Neural cell (in vitro differentiated cells): ENCODE data around the gene CAVIN1. TPM values are rescaled to one million over a fixed set of nuclear protein-coding genes. Genes with fewer than 3 reads are reported as not detected.
A peak's percentile ranks its signal among the peaks of the same experiment; 100 is the strongest.

Source experiments
- H2AFZ ChIP-seq: fragments of 200-600, 300-800 bp; sonication (generic), shearing (Covaris generic); 2 replicates; pipeline ENCODE4 v1.6.0; 2014; ENCODE audit warnings: low read depth, mild to moderate bottlenecking, antibody characterized with exemption, low read length, moderate library complexity
- H3F3A ChIP-seq: fragments of 200-600 bp; shearing (Covaris generic); 2 replicates; pipeline ENCODE4 v1.6.1; 2016; ENCODE audit warnings: mild to moderate bottlenecking, moderate library complexity, mixed read lengths, antibody characterized with exemption, low read length; ENCODE audit not compliant: insufficient read depth, poor library complexity, severe bottlenecking
- H3K27ac ChIP-seq: fragments of 200-600, 300-800 bp; sonication (generic), shearing (Covaris generic); 2 replicates; pipeline ENCODE4 v1.5.1; 2014; ENCODE audit warnings: mild to moderate bottlenecking, low read length, moderate library complexity
- H3K27me3 ChIP-seq: fragments of 300-800, 200-600 bp; sonication (generic), shearing (Covaris generic); 2 replicates; pipeline ENCODE4 v1.6.0; 2014; ENCODE audit warnings: mild to moderate bottlenecking, low read depth, low read length, moderate library complexity; ENCODE audit not compliant: insufficient read depth
- H3K36me3 ChIP-seq: fragments of 300-800, 200-600 bp; sonication (generic), shearing (Covaris generic); 2 replicates; pipeline ENCODE4 v1.5.1; 2014; ENCODE audit warnings: mild to moderate bottlenecking, antibody characterized with exemption, low read length, moderate library complexity; ENCODE audit not compliant: insufficient read depth
- H3K4me2 ChIP-seq: fragments of 300-800, 200-600 bp; sonication (generic), shearing (Covaris generic); 2 replicates; pipeline ENCODE4 v1.6.0; 2014; ENCODE audit warnings: mild to moderate bottlenecking, low read length
- H3K4me3 ChIP-seq: fragments of 300-800, 200-600 bp; sonication (generic), shearing (Covaris generic); 2 replicates; pipeline ENCODE4 v1.5.1; 2014; ENCODE audit warnings: mild to moderate bottlenecking, low read length, moderate library complexity
- H3K79me2 ChIP-seq: fragments of 200-600 bp; shearing (Covaris generic); replicated peaks from 2 replicates; pipeline ENCODE4 v1.6.0; 2014; ENCODE audit warnings: mild to moderate bottlenecking, low read length, moderate library complexity; ENCODE audit not compliant: insufficient read depth
- H3K9ac ChIP-seq: fragments of 300-800, 200-600 bp; sonication (generic), shearing (Covaris generic); 2 replicates; pipeline ENCODE4 v1.6.1; 2016; ENCODE audit warnings: mild to moderate bottlenecking, low read length, mixed read lengths
- H3K9me2 ChIP-seq: fragments of 200-600 bp; shearing (Covaris generic); 2 replicates; pipeline ENCODE4 v1.6.1; 2016; ENCODE audit warnings: mild to moderate bottlenecking, low read length, mixed read lengths; ENCODE audit not compliant: insufficient read depth
- H3K9me3 ChIP-seq: fragments of 200-600, 300-800 bp; sonication (generic), shearing (Covaris generic); 2 replicates; pipeline ENCODE4 v1.6.1; 2016; ENCODE audit warnings: mild to moderate bottlenecking, mixed run types, low read length, moderate library complexity, mixed read lengths
- H4K20me1 ChIP-seq: fragments of 200-600 bp; shearing (Covaris generic); 2 replicates; pipeline ENCODE4 v1.6.1; 2016; ENCODE audit warnings: mild to moderate bottlenecking, mixed run types; ENCODE audit not compliant: insufficient read depth
- CTCF ChIP-seq: fragments of 450-650 bp; IDR thresholded peaks from 2 replicates; pipeline ENCODE4 v1.5.1; 2014; ENCODE audit warnings: antibody characterized with exemption, mild to moderate bottlenecking, moderate library complexity; ENCODE audit not compliant: poor library complexity, severe bottlenecking
- EP300 ChIP-seq: fragments of 450-650 bp; conservative IDR thresholded peaks from 2 replicates; pipeline ENCODE4 v1.6.1; 2014; ENCODE audit warnings: antibody characterized with exemption, mild to moderate bottlenecking, moderate library complexity; ENCODE audit not compliant: poor library complexity, severe bottlenecking
- EZH2 ChIP-seq: fragments of 200-600, 300-800 bp; shearing (Covaris generic), sonication (generic); IDR thresholded peaks from 2 replicates; pipeline ENCODE4 v1.6.1; 2014; ENCODE audit warnings: antibody characterized with exemption, low read length, borderline replicate concordance, mild to moderate bottlenecking; ENCODE audit not compliant: insufficient read depth, poor library complexity, severe bottlenecking
- MXI1 ChIP-seq: fragments of 450-650 bp; conservative IDR thresholded peaks from 2 replicates; pipeline ENCODE4 v1.6.1; 2014; ENCODE audit warnings: antibody characterized with exemption, mild to moderate bottlenecking; ENCODE audit not compliant: poor library complexity, severe bottlenecking
- POLR2AphosphoS5 ChIP-seq: IDR thresholded peaks from 2 replicates; pipeline ENCODE4 v1.6.1; 2012
- RAD21 ChIP-seq: fragments of 450-650 bp; conservative IDR thresholded peaks from 2 replicates; pipeline ENCODE4 v1.6.1; 2014; ENCODE audit warnings: antibody characterized with exemption, mild to moderate bottlenecking, moderate library complexity
- REST ChIP-seq: IDR thresholded peaks from 2 replicates; pipeline ENCODE4 v1.6.1; 2012; ENCODE audit warnings: borderline replicate concordance
- SMC3 ChIP-seq: fragments of 450-650 bp; conservative IDR thresholded peaks from 2 replicates; pipeline ENCODE4 v1.6.1; 2014; ENCODE audit warnings: antibody characterized with exemption, mild to moderate bottlenecking, moderate library complexity; ENCODE audit not compliant: poor library complexity
- TAF1 ChIP-seq: IDR thresholded peaks from 2 replicates; pipeline ENCODE4 v1.6.1; 2012; ENCODE audit warnings: low read depth
- polyA plus RNA-seq: library from polyadenylated mRNA; depleted of rRNA; stranded (reverse); fragments of >200 nt; gene quantifications from 2 replicates; pipeline ENCODE4 v1.2.3, GENCODE V29; 2014

The CAVIN1 gene
- polyA plus RNA-seq, 1 donor from 2014 or later = 0.07 TPM

DNA sequence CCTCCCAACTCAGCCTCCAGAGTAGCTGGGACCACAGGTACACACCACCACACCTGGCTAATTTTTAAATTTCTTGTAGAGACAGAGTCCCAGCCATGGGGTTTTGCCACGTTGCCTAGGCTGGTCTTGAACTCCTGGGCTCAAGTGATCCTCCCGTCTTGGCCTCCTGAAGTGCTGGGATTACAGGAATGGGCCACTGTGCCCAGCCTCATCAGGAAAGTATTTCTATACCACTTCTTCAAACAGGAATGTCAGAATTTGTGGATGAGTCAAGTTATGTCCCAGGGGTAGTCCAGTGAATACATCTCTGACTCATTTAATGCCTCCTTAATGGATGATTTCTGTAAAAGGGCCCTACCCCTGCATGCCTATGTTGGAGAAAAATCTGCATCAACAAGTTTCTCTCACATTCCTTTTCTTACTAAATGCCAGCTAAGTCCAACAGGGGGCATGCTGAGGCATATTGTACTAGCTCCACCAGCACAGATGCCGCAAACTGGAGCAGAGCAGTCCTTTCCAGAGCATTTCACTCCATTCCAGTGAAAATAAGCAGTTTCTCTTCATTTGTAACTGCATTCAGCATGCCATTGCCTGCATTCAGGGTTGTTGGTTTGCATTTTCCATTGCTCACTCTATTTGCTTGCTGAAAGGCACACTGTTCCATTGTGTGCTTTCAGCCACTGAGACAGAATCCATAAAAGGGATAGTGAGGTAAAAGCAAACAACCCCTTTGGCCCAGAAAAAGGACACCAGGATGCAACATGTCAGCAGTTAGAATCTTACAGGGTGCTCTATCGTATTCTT is 5.3 kb upstream of the CAVIN1 start:
- Histone ChIP-seq H3K4me2 (no peak overlapping the region), H3K4me3 (no peak overlapping the region)

More for the DNA sequence above, 5.3 kb upstream of the CAVIN1 start:
- Histone ChIP-seq H3K79me2 (no peaks in the 10 kb centered on the region), H3K36me3 (no peaks in the 10 kb centered on the region), H3K9me3 (no peaks in the 10 kb centered on the region), H3K27ac (peak overlapping the region; percentile 39), H2AFZ (peak overlapping the region; percentile 42), H3K27me3 (peaks cover 22% of the 10 kb centered on the region), H3F3A (no peaks in the 10 kb centered on the region), H3K9me2 (no peaks in the 10 kb centered on the region), H3K9ac (peak overlapping the region; percentile 32), H4K20me1 (no peaks in the 10 kb centered on the region)
- TF ChIP-seq EP300 = no peak
- TF ChIP-seq TAF1 = peak; percentile 60
- peak; percentile 55 for TF ChIP-seq RAD21
- peak; percentile 52 for TF ChIP-seq REST
- TF ChIP-seq EZH2 = no peak
- no peak for TF ChIP-seq MXI1
- peak; percentile 77 for TF ChIP-seq CTCF
- TF ChIP-seq SMC3 = peak; percentile 68
- peak; percentile 78 for TF ChIP-seq POLR2AphosphoS5
